Measurements from ENCODE around the gene MFRP. TPM values are rescaled to one million over a fixed set of nuclear protein-coding genes. Genes with fewer than 3 reads are reported as not detected.

Gene MFRP
- total RNA-seq, 1 experiment from 2014 or later: not detected

DNA sequence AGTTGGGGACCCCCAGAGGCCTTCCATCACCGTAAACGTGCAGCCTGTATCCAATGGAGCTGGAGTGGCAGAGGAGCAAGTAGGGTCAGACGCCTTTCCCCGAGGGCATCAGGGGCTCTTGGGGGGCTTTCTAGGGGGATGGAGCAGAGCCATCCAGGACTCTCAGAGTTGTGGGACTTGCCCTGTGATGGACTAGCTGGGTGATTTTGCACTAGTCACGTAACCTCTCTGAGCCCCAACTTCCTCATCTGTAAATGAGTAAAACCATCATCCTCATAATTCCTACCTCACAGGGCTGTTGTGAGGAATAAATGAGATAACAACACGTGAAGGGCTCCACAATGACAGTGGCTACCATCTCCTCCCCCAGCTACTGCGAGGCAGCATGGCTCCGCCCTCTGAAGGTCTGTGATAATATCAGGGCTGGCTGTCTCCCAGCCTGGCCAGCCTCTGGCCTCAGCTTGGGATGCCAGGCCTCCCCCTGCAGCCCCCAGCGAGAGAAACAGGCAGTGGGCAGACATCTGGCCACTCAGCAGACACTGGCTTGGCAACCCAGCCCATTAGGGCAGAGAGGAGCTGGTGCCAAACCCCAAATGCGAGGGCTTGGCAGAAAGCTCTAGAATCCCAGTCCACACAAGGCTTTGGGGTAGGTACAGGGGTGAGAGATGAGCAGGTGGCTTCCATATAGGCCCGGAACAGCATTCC lies 28.3 kb upstream of the MFRP start:
- no peak overlapping the region for H3K9ac ChIP-seq (ENCODE audit: low read length)
- H3K9me2 ChIP-seq (replicated peaks; ENCODE audit: low read length): no peaks in the 10 kb centered on the region
- H3F3A ChIP-seq (ENCODE audit: low read length, unreplicated experiment): no peaks in the 10 kb centered on the region
- ChIA-PET POLR2A (ENCODE audit: unreplicated experiment) (no interaction called here), CTCF (interaction anchor here (0.6 to 2.1 kb wide), 6 partner anchors 14 to 100 kb away, joined by 3 to 28 read pairs (median 9); partner anchors contain the start of gene C1QTNF5)
- no peak for TF ChIP-seq EZH2 (IDR thresholded peaks at IDR 0.05; ENCODE audit: low read length, unreplicated experiment)
- TF ChIP-seq, protein P1, sequence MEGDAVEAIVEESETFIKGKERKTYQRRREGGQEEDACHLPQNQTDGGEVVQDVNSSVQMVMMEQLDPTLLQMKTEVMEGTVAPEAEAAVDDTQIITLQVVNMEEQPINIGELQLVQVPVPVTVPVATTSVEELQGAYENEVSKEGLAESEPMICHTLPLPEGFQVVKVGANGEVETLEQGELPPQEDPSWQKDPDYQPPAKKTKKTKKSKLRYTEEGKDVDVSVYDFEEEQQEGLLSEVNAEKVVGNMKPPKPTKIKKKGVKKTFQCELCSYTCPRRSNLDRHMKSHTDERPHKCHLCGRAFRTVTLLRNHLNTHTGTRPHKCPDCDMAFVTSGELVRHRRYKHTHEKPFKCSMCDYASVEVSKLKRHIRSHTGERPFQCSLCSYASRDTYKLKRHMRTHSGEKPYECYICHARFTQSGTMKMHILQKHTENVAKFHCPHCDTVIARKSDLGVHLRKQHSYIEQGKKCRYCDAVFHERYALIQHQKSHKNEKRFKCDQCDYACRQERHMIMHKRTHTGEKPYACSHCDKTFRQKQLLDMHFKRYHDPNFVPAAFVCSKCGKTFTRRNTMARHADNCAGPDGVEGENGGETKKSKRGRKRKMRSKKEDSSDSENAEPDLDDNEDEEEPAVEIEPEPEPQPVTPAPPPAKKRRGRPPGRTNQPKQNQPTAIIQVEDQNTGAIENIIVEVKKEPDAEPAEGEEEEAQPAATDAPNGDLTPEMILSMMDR (conservative IDR thresholded peaks at IDR 0.05; ENCODE audit: low read depth, low read length): no peak
- no peak for TF ChIP-seq EZH2phosphoT487 (IDR thresholded peaks at IDR 0.05; ENCODE audit: borderline replicate concordance, low read length)
- H3K4me1 ChIP-seq (ENCODE audit: insufficient read depth, low read length): peaks cover 10% of the 10 kb centered on the region
- no peaks in the 10 kb centered on the region for H3K27me3 ChIP-seq (ENCODE audit: low read length)
- intact Hi-C loops (cut with micrococcal nuclease): loop anchor here (1.0 kb wide), 2 partner anchors 18 to 36 kb away; no protein-coding TSS in a partner anchor
- no peak overlapping the region for H3K4me3 ChIP-seq (ENCODE audit: low read length)
- DNase-seq (no peak), ATAC-seq (no peak)
- no TSS peak for BruUV-seq (replicated peaks)
- H3K36me3 ChIP-seq (ENCODE audit: low read depth, low read length): no peaks in the 10 kb centered on the region
- H4K20me1 ChIP-seq (ENCODE audit: low read length): no peaks in the 10 kb centered on the region
- H2AFZ ChIP-seq (ENCODE audit: low read length): no peak overlapping the region
- H3K79me2 ChIP-seq (ENCODE audit: low read length): no peaks in the 10 kb centered on the region
- H3K9me3 ChIP-seq (ENCODE audit: low read length): no peaks in the 10 kb centered on the region
- H3K27ac ChIP-seq (ENCODE audit: low read length): no peak overlapping the region
- H3K4me2 ChIP-seq (ENCODE audit: low read length): no peak overlapping the region

DNA sequence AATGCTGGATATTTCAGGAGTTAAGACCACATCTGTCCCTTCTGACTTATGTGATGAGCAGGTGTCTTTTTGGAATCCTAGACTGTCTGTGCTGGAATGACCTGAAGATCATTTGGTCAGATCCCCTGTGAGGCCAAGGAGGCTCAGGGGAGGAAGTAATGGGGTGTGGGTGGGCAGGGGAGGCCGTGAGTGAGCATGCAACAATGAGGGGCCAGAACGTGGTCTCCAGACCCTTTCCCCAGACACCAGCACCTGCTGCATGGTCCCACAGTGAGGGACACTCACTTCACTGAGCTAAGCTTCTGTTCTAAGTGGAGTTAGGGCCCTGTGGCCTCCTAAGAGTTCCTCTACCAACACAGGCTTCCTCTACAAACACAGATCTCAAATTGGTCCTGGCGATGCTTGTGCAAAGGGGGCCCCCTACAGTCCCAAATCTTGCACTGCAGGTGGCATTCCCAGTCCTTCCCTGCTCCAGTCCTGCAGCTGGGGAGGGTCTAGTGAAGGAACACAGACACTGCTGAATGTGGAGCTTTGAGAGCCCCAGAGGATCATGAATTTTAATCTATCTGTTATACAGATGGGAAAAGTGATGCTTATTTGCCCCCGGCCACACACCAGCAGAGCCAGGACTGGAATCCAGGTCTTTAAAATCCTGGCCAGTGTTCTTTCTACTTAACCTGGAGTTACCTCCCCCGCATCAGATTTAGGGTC lies 27.6 kb upstream of the MFRP start:
- H3K79me2 ChIP-seq (ENCODE audit: low read length): no peaks in the 10 kb centered on the region
- TF ChIP-seq, protein P1 (conservative IDR thresholded peaks at IDR 0.05; ENCODE audit: low read depth, low read length): peak; percentile 98
- TF ChIP-seq EZH2 (IDR thresholded peaks at IDR 0.05; ENCODE audit: low read length, unreplicated experiment) (no peak), EZH2phosphoT487 (IDR thresholded peaks at IDR 0.05; ENCODE audit: borderline replicate concordance, low read length) (no peak)
- no TSS peak for BruUV-seq (replicated peaks)
- H3F3A ChIP-seq (ENCODE audit: low read length, unreplicated experiment): no peaks in the 10 kb centered on the region
- H3K4me2 ChIP-seq (ENCODE audit: low read length): no peak overlapping the region
- ATAC-seq (peak; percentile 84), DNase-seq (peak; percentile 89)
- H3K4me3 ChIP-seq (ENCODE audit: low read length): no peak overlapping the region
- ChIA-PET POLR2A (ENCODE audit: unreplicated experiment) (no interaction called here), CTCF (interaction anchor here (0.6 to 2.1 kb wide), 6 partner anchors 13 to 101 kb away, joined by 3 to 28 read pairs (median 9); partner anchors contain the start of gene C1QTNF5)
- H3K4me1 ChIP-seq (ENCODE audit: insufficient read depth, low read length): peaks cover 14% of the 10 kb centered on the region
- no peak overlapping the region for H3K9ac ChIP-seq (ENCODE audit: low read length)
- H3K9me2 ChIP-seq (replicated peaks; ENCODE audit: low read length): no peaks in the 10 kb centered on the region
- H3K9me3 ChIP-seq (ENCODE audit: low read length): no peaks in the 10 kb centered on the region
- no peaks in the 10 kb centered on the region for H4K20me1 ChIP-seq (ENCODE audit: low read length)
- intact Hi-C loops (cut with micrococcal nuclease): loop anchor here (1.0 kb wide), 2 partner anchors 18 to 36 kb away; no protein-coding TSS in a partner anchor
- no peaks in the 10 kb centered on the region for H3K36me3 ChIP-seq (ENCODE audit: low read depth, low read length)
- no peaks in the 10 kb centered on the region for H3K27me3 ChIP-seq (ENCODE audit: low read length)
- no peak overlapping the region for H3K27ac ChIP-seq (ENCODE audit: low read length)
- no peak overlapping the region for H2AFZ ChIP-seq (ENCODE audit: low read length)
